Measurements from ENCODE around the gene TKT.
"Not testable (repeated sequence)": the region's sequence is repeated elsewhere in the genome, so short reads cannot be mapped to it uniquely, and the experiment has no call there.

TKT gene

GRCh38 chr3:53255775-53256703 is at the start of gene TKT:
TKT (minus strand) TSS chr3:53256022; CDS start chr3:53255942, 80 bp downstream.
- peak; percentile 66 to 75 (median 72) for DNase-seq

- no peak for DNase-seq
These were observed 48.1 kb upstream of the TKT start for GRCh38 chr3:53303957-53304356.

- no peak for DNase-seq
These were observed 47.7 kb upstream of the TKT start for GRCh38 chr3:53303549-53303948.

GRCh38 chr3:53300826-53301225 is 45.0 kb upstream of the TKT start:
- DNase-seq = no peak

- DNase-seq = not testable (repeated sequence)
These were observed 43.8 kb upstream of the TKT start for GRCh38 chr3:53299611-53300023.

GRCh38 chr3:53295410-53295809 is 39.6 kb upstream of the TKT start:
- no peak for DNase-seq

GRCh38 chr3:53293867-53294266 is 38.0 kb upstream of the TKT start:
- DNase-seq = no peak

- DNase-seq = no peak
These were observed 32.4 kb upstream of the TKT start for GRCh38 chr3:53288214-53288613.

GRCh38 chr3:53287131-53287629 is 31.4 kb upstream of the TKT start:
- no peak for DNase-seq

GRCh38 chr3:53286727-53287126 is 30.9 kb upstream of the TKT start:
- no peak for DNase-seq

GRCh38 chr3:53282581-53282980 is 26.8 kb upstream of the TKT start:
- DNase-seq = no peak

- DNase-seq = no peak
These were observed 22.8 kb upstream of the TKT start for GRCh38 chr3:53278667-53279066.

- peak in 1 of 4 experiments; percentile 7 for DNase-seq
These were observed 19.2 kb upstream of the TKT start for GRCh38 chr3:53274938-53275605.

- DNase-seq = no peak
These were observed 17.4 kb upstream of the TKT start for GRCh38 chr3:53273146-53273670.

GRCh38 chr3:53269888-53270880 is 14.4 kb upstream of the TKT start:
- DNase-seq = no peak

GRCh38 chr3:53269193-53269592 is 13.4 kb upstream of the TKT start:
- DNase-seq = not testable (repeated sequence)

- no peak for DNase-seq
These were observed 11.9 kb upstream of the TKT start for GRCh38 chr3:53267766-53268165.

GRCh38 chr3:53264718-53265117 is 8.9 kb upstream of the TKT start:
- no peak for DNase-seq

- no peak for DNase-seq
These were observed 8.1 kb upstream of the TKT start for GRCh38 chr3:53263907-53264306.

- DNase-seq = no peak
These were observed 5.9 kb upstream of the TKT start for GRCh38 chr3:53261712-53262111.

- no peak for DNase-seq
These were observed 4.5 kb upstream of the TKT start for GRCh38 chr3:53260286-53260785.

All from activated CD4-positive, CD25-positive, alpha-beta regulatory T cell (primary cell).